Uterus (tissue), 2 donors: ENCODE measurements around the gene MAEA.

Experiments used
- CTCF ChIP-seq, 4 experiments: fragments of 200-600 bp in 2 of 4; fragments of 450-650 bp in 2 of 4; sonication (generic) in 2 of 4; IDR thresholded peaks; one replicate each; pipeline ENCODE4 v1.5.1; 2016 to 2019; ENCODE audit warnings: antibody characterized with exemption in 4 of 4, mild to moderate bottlenecking in 2 of 4, moderate library complexity in 1 of 4
- POLR2A ChIP-seq, 2 donors: fragments of 450-650 bp; IDR thresholded peaks; one replicate each; pipeline ENCODE4 v1.6.1; 2016; ENCODE audit warnings: antibody characterized with exemption in 2 of 2, mild to moderate bottlenecking in 1 of 2, moderate library complexity in 1 of 2

GRCh38 chr4:1364748-1365147 lies 75.1 kb downstream of the MAEA start:
- TF ChIP-seq POLR2A (IDR thresholded peaks at IDR 0.05) (no peak), CTCF (IDR thresholded peaks at IDR 0.05) (no peak)
